ENCODE results near the gene PLB1.

GRCh38 chr2:28538652-28539051 is 42.8 kb downstream of the PLB1 start:
- TF ChIP-seq MAX (IDR thresholded peaks at IDR 0.05) (no peak), TAF1 (IDR thresholded peaks at IDR 0.05; ENCODE audit: low read depth) (no peak), TCF12 (IDR thresholded peaks at IDR 0.05; ENCODE audit: low read depth) (no peak), EP300 (IDR thresholded peaks at IDR 0.05; ENCODE audit: borderline replicate concordance) (no peak), CREB1 (IDR thresholded peaks at IDR 0.05; ENCODE audit: low read depth) (no peak), RAD21 (IDR thresholded peaks at IDR 0.05; ENCODE audit: low read depth) (no peak), REST (IDR thresholded peaks at IDR 0.05; ENCODE audit: low read depth) (no peak)
